Skin epidermis (tissue), 12 donors: ENCODE data around the gene ICE2.
A peak's percentile ranks its signal among the peaks of the same experiment; 100 is the strongest.

ENCODE experiments used
- H3K27ac ChIP-seq, 21 experiments: fragments of 200-600 bp; sonication (generic) in 11 of 21; one replicate each; pipeline ENCODE4 v1.5.0; 2020; ENCODE audit warnings: mild to moderate bottlenecking in 3 of 21, inconsistent platforms in 2 of 21, moderate library complexity in 2 of 21
- H3K4me3 ChIP-seq, 7 experiments: fragments of 200-600 bp; sonication (generic) in 2 of 7; one replicate each; pipeline ENCODE4 v1.5.0; 2020; ENCODE audit warnings: inconsistent platforms in 2 of 7, mild to moderate bottlenecking in 2 of 7, moderate library complexity in 1 of 7

ICE2 gene

DNA sequence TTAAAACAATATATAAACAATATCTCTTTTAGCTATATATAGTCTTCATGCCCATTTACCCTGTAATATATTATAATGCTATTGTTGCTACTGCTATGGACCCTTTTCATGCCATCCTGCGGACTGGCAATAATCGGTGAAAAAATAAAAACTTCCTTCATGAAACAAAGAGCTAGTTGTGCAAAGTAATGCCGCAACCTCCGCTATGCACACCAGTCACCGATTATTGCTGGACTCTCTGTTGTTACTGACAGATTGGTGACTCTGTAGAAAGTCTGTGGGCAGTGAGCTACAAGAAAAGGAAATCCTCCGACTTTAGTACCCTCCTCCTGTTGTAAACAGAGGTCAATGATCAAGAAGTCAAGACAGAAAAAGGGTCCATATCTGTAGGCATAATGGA is 17.9 kb upstream of the ICE2 start:
- H3K4me3 ChIP-seq = no peak overlapping the region
- H3K27ac ChIP-seq = no peak overlapping the region

DNA sequence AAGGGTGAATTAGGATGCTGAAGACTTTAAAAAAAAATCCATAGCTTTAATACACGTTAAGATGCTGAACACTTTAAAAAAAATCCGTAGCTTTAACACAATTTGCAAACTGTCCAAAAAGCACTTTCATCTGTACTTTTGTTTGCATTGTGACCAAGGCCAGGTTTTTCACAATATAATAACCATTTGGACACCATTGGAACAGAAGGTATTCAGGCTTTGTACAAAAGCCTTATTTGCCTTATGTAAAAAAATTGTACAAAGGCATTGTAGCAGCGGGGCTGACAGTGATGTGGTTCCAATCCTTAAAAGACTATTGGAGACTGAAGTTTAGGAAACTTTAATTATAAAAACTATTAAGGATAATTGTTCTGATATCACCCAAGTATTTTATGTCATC is 15.2 kb upstream of the ICE2 start:
- H3K4me3 ChIP-seq = no peak overlapping the region
- H3K27ac ChIP-seq = no peak overlapping the region

GRCh38 chr15:60493166-60493565 is 14.2 kb upstream of the ICE2 start:
- Histone ChIP-seq H3K4me3 (no peak overlapping the region), H3K27ac (no peak overlapping the region)

DNA sequence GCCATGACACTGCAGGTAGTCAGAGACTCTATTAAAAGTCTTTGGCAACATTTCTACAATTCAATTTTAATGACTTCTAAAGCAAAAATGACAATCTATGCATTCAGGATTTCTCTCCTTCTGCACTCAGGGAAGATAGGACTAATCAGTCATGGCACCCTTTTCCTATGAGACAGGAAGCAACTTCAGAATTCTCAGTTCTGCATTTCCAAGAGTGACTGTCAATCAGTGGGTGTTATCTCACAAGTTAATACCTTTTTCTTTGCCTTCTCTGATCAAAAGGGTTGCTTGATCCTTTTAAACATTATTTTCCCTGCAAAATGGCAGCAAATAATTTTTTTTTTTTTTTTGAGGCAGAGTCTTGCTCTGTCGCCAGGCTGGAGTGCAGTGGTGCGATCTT is 7.8 kb upstream of the ICE2 start:
- Histone ChIP-seq H3K27ac (no peak overlapping the region), H3K4me3 (no peak overlapping the region)

- Histone ChIP-seq H3K4me3 (no peak overlapping the region), H3K27ac (no peak overlapping the region)
Observed at GRCh38 chr15:60485365-60486055, 6.6 kb upstream of the ICE2 start.

DNA sequence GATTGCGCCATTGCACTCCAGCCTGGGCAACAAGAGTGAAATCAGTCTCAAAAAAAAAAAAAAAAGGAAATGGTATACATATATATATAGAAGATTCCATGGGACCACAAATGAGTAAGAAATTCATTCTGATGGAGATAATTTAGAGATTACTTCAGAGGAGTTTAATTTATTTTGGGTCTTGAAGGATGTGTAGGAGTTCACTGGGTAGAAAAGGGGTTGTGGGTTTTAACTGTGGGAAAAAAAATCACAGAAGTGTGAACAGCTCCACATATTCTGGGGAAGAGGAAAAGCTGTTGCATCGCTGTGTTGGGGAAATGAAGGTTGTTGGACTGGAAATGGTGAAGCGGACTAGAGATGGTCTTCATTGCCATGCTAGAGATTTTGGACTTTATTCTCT is 4.1 kb upstream of the ICE2 start:
- no peak overlapping the region for H3K27ac ChIP-seq
- H3K4me3 ChIP-seq = no peak overlapping the region

DNA sequence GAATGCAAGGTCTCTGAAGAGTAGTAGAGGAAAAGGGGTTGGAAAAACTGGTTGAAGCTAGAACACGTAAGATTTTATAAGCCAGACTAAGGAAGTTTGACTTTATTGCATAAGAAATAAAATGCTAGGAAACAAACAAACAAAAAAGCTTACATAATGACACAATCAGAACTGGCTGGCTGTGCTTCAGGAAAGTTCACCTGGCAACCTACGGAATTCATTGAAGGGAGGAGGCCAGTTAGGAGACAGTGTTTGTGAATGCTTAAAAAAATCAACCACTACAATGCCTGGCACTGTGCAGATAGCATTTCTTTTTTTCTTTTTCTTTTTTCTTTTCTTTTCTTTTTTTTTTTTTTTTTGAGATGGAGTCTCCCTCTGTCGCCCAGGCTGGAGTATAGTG is 1.9 kb upstream of the ICE2 start:
- Histone ChIP-seq H3K27ac (peak overlapping the region in 2 of 21 experiments; percentile 37 to 88), H3K4me3 (no peak overlapping the region)

DNA sequence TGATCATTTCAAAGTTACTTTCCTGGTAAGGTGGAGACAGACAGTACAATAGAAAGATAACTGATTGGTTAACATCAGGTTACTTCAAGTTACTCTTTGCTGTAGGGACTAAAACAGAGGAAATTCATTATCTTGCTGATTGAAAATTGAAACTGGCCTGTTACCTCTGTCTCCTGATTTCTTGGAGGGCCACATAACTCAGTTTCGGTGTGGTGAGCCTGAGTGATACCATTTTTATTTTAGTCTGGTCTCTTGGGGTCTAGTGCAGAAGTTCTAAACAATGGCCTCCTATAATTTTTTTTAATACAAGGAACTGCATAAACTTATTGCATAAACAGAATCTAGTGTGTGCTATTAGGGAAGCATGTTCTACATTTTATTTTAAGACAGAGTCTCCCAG is 1.2 kb upstream of the ICE2 start:
- no peak overlapping the region for H3K4me3 ChIP-seq
- peak overlapping the region in 3 of 21 experiments; percentile 88 to 99 (median 98) for H3K27ac ChIP-seq

- Histone ChIP-seq H3K27ac (peak overlapping the region; percentile 79 to 99 (median 95)), H3K4me3 (peak overlapping the region; percentile 55 to 87 (median 73))
Observed at GRCh38 chr15:60479361-60480110, 594 bp upstream of the ICE2 start.

DNA sequence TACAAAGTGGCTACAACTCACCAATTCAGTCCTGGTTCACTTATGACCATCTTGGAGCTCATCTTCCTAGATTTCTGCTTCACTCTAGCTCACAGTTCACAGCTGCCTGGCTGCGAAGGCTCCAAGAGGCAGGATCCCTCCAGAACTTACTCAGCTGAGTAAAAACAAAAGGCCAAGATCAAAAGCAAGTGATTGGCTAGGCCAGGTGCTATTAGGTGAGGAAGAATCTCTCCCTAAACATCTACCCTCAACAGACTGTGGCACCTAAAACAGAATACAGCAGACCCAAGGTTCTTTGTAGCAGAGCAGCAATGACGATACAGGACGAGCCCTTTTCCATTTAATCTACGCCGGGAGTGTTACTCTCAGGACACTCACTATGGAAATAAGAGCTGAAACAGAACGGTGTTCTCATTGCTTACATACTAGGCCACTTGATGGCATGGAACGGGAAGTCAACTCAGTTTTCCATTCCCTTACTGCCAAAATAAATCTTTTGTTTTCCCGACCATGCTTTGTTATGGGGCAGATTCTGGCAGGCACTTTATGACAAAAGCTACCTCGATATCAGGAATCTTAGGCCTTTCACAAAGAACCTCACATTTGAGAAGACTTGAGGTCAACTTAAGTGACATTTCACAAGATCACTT is 901 bp downstream of the ICE2 start:
- peak overlapping the region; percentile 55 to 87 (median 73) for H3K4me3 ChIP-seq

DNA sequence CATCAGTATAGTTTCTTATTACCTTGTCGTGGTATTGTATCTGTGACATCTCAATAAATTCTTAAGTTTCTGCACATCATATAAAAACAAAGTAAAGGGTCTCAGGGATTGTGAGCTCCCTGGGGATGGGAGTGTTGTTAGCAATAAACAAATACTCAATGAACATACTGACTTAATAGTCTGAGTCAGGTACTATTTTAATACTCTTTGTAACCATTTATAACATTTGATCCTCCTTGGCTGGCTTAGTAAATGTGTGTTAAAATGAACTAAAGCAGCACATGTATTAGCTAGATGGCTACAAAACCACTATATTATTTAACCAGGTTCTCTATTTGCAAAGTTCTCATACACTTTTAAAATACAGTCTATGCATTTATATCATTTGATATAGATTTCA is 1.8 kb downstream of the ICE2 start:
- no peak overlapping the region for H3K4me3 ChIP-seq
- H3K27ac ChIP-seq = peak overlapping the region in 2 of 21 experiments; percentile 92

More for the DNA sequence above, 901 bp downstream of the ICE2 start:
- H3K27ac ChIP-seq = peak overlapping the region in 20 of 21 experiments; percentile 79 to 99 (median 96)

DNA sequence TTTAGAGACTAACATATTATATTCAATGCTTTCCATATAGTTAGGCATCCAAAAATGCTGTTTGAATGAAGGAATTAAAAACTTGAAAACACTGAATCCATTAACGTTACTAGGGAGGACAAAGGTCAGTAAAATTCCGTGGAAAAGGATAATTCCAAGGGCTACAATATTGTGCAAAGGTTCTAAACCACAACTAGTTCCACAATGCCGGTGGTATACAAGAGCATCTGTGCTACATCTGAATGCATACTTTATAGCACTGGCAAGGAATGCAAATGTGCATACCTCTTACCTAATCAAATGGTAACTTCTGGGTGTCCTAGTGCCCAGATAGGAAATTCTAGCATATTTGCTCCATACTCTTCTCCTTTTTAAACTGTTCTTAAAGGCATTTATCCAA is 2.2 kb downstream of the ICE2 start:
- H3K27ac ChIP-seq = no peak overlapping the region

GRCh38 chr15:60473135-60473534 is 5.8 kb downstream of the ICE2 start:
- H3K27ac ChIP-seq = no peak overlapping the region
- no peak overlapping the region for H3K4me3 ChIP-seq

More for the DNA sequence above, 2.2 kb downstream of the ICE2 start:
- no peak overlapping the region for H3K4me3 ChIP-seq

GRCh38 chr15:60471314-60471713 is 7.6 kb downstream of the ICE2 start:
- H3K27ac ChIP-seq = no peak overlapping the region
- no peak overlapping the region for H3K4me3 ChIP-seq

GRCh38 chr15:60469893-60470641 is 8.9 kb downstream of the ICE2 start:
- Histone ChIP-seq H3K27ac (no peak overlapping the region), H3K4me3 (no peak overlapping the region)

- no peak overlapping the region for H3K4me3 ChIP-seq
Observed at GRCh38 chr15:60464836-60465630, 13.9 kb downstream of the ICE2 start.

GRCh38 chr15:60462027-60462426 is 16.9 kb downstream of the ICE2 start:
- Histone ChIP-seq H3K4me3 (no peak overlapping the region), H3K27ac (no peak overlapping the region)

More at GRCh38 chr15:60464836-60465630, 13.9 kb downstream of the ICE2 start:
- no peak overlapping the region for H3K27ac ChIP-seq

DNA sequence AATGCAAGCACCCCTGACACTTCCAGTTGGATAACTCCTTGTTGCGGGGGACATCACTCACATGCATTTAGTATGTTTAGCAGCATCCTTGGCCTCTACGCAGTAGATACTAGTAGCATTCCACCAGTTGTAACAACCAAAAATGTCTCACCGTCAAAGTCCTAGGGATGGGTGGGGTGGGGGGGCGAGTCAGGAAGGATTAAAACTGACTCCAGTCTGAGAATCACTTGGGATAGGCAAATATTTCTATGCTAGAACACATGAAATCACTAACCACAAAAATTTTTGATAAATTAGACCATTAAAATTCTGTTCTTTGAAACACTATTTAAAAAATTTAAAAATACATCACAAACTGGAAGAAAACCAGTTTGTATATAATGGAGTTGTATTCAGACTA is 18.0 kb downstream of the ICE2 start:
- H3K4me3 ChIP-seq = no peak overlapping the region
- no peak overlapping the region for H3K27ac ChIP-seq

DNA sequence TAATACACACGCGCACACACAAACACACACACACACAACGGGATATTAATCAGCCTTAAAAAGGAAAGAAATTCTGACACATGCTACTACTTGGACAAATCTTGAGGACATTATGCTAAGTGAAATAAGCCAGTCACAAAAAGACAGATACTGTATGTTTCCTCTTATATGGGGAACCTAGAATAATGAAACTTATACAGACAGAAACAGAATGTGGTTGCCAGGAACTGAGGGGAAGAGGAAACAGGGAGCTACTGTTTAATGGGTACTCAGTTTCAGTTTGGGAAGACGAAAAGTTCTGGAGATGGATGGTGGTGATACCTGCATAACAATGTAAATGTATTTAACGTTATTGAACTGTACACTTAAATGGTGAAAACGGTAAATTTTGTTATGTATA is 20.2 kb downstream of the ICE2 start:
- H3K27ac ChIP-seq = peak overlapping the region in 1 of 21 experiments; percentile 19
- H3K4me3 ChIP-seq = no peak overlapping the region
